ELR (cell line): ENCODE data around the gene SMARCD2.

Experiments used
- DNase-seq: peaks from one replicate; pipeline ENCODE4 v3.0.0-alpha.2; 2015; ENCODE audit warnings: low read depth

SMARCD2 gene

DNA sequence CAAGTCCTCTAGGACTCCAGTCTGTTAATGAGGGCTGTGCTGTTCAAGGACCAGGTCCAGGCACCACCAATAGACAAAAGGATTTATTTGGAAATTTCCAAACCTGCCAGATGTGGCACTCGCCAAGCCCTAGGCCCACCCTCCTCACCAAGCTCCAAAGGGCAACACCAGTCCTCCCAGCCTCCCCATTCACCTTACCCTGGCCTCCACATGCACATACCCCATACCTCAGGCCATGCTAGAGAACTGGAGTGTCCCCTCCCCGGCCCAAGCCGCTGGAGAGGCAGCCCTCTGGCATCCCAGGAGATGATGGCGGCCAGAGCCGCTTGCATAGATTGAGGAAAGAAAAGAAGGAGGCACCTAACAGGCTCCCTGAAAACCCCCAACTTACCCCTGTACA lies 10.5 kb downstream of the SMARCD2 start:
- no peak for DNase-seq

DNA sequence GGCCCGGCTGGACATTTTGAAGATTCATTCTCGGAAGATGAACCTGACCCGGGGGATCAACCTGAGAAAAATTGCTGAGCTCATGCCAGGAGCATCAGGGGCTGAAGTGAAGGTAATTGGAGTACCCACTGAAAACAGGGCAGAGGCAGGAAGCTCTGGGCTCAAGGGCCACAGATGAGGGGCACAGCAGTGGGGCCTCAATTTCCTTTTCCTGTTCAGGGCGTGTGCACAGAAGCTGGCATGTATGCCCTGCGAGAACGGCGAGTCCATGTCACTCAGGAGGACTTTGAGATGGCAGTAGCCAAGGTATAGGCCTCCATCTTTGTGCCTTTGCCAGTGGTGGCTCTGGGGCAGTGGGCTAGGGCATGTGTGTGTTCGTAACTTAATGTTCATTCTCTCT lies 11.0 kb downstream of the SMARCD2 start:
- no peak for DNase-seq

DNA sequence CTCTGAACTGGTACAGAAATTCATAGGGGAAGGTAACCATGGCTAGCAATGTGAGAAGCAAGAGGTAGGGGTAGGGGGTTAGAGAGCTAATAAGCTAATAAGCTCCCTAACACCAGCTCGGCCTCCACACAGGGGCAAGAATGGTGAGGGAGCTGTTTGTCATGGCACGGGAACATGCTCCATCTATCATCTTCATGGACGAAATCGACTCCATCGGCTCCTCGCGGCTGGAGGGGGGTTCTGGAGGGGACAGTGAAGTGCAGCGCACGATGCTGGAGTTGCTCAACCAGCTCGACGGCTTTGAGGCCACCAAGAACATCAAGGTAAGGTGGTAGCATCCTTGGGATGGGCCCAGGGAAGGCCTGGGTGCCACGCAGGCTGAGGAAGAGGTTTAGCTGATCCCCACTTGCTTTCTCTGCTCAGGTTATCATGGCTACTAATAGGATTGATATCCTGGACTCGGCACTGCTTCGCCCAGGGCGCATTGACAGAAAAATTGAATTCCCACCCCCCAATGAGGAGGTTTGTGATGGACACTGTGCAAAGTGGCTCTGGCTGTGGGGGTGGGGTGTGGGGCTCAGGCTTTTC lies 11.5 kb downstream of the SMARCD2 start:
- no peak for DNase-seq

DNA sequence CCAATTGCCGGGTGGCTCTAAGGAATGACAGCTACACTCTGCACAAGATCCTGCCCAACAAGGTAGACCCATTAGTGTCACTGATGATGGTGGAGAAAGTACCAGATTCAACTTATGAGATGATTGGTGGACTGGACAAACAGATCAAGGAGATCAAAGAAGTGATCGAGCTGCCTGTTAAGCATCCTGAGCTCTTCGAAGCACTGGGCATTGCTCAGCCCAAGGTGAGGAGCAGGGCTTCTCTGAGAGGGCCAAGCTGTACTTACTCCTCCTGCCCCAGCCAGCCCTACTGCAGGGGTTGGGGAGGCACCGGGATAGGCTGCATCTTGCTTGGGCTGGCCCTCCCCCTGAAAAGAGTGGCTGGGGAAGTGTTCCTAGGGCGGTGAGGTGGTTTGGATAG lies 12.2 kb downstream of the SMARCD2 start:
- DNase-seq, result no peak

DNA sequence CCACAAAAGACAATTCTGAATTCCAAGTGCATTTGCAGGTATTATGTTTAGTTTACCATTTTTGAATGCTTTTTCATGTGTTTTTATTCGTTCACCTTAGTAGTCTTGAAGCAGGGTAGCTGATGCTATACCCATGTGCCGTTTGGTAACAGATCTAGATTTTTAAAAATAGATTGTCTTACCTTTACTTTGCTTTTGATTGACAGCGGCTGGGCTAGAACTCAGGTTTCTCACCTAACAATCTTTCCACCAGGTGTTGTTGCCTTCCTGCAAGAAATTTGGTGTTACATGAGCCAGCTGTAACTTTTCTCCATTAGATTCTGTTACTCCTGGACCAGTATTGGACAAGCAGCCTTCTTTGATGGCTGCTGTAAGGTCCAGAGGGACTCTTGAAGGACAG lies 13.5 kb downstream of the SMARCD2 start:
- DNase-seq, result no peak

DNA sequence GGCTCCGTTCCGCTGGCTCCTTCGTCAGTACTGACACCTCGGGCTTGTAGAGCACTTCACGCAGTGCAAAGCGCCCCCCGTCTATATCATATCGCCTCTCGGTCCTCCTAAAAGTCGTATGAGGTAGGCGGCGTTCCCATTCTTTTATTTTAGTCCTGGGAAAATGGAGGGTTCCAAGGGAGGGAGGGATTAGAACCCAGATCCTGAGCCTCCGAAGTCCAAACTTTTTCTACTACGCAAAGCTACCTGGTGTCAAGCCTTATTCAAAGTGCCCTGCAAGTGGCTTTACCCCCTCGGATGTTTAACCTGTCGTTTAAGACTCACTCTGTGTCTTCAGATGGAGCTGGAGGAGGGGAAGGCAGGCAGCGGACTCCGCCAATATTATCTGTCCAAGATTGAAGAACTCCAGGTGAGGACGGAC lies 14.7 kb downstream of the SMARCD2 start:
- DNase-seq, result peak; percentile 31

DNA sequence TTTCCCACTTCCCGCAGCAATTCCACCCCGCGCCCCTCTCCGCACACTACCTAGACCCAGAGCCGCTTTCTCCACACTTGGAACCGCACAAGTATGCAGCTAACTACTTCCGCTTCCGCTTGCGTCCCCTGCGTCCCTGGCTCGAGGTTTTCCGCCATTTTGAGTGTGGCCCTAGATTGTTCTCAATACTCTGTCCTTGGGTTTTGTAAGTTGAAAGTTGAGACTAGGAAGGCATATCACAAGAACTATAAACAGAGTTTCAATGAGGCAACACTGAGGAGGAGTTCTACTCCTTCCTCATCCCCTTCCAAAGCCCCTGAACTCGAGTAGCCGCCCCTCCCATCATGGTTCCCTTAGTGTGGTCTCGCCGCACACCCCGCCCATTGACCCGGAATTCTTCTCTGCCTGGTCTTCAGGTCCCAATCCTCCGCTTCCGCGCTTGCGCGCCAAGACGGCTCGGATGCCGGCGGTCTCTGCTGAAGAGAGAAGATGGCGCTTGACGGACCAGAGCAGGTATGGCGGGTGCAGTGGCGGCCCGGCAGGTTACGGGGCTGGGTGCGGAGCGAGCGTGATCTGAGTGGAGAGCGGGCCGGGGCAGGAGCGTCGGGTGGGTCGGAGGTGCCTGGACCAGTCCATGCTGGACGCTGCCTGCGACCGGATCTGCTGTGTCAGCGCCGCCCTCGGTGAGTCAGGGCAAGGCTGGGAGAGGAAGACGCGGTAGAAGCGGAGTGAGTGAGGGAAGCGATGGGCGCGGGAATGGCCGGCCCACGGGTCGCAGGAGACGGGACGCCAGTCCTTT lies 15.3 kb downstream of the SMARCD2 start, which contains the start of the genes FTSJ3 and PSMC5:
FTSJ3 (minus strand) TSS at position 662 of the 799 bp plus-strand sequence. CDS start 761 bp downstream, outside the sequence.
PSMC5 (plus strand) TSS at position 430 of the 799 bp plus-strand sequence; CDS start at position 490, 60 bp downstream.
- peak; percentile 98 for DNase-seq

DNA sequence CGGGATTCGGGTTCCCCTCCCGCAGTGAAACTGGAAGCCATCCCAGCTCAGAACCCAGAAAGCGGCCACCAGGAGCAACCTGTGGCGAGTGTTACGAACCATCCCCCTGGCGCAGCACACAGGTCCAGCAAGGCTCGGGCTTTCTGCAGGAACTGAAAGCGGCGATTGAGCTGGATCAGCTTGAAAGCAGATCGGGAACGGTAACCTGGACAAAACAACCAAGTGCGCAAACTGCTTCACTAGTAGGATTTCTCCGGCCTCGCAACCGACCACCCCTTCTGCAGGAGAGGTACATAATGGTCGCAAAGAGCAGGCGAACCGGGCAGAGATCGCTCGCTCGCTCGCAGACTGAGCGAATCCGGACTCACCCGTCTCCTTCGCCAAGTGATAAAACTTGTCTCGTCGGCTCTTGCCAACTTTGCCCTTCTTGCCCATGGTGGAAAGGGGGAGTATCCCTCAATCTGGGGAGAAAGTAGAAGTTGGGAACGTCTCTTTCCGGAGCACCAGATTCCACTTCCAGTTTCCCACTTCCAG lies 15.9 kb downstream of the SMARCD2 start:
- DNase-seq, result peak; percentile 64

DNA sequence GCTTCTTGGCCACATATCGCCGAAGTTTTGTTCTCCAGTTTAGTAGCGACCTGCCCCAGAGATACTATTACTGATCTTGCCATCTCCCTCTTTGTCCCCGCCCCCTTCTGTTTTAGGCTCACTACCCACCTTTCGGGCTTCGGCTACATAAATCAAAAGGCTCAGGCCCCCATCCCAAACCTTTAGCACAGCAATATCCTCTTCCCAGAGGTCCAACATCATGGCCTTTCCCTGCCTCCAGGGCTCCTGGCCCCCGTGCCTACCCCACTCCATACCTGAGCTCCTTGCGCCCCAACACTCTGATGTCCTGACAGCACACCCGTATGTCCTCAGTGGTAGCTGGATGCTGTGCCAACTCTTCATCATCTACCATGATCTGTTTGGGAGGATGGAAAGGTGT lies 18.1 kb downstream of the SMARCD2 start:
- DNase-seq, result no peak

DNA sequence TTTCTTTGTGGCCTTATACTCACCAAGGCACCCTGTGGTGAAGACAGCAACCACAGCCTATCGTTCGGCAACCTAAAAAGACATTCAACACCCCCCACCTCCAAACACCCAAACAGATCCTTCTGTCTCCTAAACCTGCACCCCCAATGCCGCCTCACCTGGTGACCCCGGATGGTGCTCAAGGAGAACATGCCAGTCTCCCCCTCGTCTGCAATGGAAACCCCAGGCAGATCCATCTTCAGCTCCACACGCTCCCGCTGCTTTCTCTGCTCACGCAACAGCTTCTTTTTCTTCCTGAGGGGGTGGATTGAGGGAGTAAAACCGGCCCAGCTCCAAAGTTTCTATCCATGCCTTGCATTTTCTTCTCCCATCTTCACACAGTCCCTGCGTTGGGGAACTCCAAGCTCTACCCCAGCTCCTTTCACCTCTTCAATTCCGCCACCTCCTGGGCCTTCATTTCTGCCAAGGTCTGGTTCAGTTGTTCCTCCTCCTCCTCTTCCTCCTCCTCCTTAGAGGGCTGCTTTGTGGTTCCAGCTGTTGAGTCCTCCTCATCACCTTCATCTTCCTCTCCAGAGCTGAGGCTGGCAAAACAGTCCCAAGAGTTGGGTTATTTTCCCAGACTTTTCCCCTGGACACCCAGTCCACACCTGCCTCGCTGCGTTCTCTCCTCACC lies 18.7 kb downstream of the SMARCD2 start:
- DNase-seq, result no peak

DNA sequence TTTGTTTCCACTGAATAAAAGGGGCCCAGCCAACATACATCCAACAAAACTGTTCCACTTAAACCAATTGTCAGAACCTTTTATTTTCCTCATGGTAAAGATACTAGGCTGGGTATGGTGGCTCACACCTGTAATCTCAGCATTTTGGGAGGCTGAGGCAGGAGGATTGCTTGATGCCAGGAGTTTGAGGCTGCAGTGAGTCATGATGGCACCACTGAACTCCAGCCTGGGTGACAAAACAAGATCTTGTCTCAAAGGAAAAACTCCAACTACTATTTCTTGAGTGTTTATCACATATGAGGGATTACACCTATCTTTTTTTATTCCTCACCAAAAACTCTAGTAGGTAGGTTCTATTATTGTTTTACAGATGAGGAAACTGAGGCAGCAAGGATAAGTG lies 19.9 kb downstream of the SMARCD2 start:
- no peak for DNase-seq

DNA sequence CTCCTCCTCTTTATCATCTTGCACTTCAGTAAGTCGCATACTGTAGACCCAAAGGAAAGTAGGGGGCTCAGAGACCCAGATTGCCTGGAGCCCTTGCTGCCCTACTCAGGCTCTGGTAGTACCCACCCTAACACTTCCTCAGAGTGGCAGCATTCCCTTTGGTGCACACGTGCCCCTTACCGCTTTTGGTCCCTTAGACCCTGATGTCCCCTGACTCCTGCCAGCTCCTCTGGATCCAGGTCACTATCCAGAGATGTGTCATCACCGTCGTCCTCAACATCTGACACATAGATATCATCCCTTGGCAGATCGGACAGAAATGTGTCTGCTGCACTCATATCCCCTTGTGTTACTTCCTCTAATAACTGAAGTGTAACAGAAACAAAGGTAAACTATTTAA lies 20.7 kb downstream of the SMARCD2 start:
- DNase-seq, result no peak

DNA sequence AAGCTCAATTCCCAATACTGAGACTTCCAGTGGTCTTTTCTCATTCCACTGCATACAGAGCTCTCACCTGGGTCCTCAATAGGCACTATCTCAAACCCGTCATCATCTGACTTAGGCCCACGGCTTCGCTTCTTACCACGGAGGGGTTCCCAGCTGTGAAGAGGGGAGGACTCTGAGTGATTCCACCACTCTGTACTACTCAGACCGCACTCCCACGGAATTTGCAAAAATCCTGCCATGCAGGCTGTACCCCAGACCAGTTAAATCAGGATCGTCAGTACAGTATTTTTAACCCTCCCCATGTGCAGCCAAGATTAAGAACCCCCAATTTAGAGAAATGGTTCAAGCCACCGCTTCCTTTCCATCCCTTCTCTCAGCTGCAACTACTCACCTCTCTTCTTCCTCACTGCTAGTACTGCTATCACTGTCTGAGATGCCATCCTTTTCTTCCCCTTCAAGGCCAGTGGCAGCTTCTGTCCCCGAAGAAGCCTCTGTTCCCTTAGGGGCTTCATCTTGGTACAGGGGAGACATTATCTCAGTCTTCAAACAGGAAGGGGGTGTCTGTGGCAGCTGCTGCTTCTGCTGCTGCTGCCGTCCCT lies 21.4 kb downstream of the SMARCD2 start:
- no peak for DNase-seq

DNA sequence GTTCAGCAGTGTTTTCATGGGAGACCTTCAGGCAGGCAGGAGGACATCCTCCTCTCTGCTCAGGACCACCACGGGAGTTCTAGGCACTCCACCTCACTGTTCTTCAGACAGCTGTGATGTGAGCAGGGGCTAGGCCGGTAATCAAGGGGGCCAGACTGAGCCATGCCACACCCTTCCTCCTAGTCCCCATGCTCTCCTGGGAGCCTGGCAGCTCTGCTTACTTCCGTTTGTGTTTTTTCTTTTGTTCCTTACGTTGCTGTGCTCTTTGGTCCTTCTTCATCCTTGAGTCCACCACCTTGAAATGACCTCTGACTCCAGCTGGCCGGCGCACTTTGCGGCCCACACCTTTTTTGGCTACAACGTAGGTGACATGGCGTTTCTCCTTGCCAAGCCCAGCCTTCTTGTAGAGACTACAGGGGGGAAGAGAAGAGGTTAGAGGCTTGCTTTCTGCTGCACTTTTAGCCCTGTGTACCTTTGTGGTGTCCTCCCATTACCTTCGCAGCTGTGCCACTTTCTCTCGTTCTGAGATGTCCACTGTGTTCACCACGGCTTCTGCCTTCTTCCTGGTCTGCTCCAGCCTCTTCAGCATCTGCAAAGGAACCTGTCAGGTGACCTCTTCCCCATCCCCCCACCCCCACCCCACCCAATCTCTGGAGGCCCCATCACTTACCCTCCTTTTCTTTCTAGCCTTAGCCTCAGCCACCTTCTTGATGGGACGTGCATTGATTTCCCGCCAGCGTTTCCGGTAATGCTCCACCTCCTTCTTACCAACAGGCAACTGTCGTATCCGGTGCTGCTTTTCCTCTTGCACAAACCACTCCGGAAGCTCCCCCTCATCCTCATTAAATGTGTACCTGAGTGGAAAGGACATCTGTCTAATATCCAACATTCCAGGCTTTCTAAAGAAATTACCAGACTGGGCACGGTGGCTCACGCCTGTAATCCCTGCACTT lies 22.6 kb downstream of the SMARCD2 start:
- no peak for DNase-seq

DNA sequence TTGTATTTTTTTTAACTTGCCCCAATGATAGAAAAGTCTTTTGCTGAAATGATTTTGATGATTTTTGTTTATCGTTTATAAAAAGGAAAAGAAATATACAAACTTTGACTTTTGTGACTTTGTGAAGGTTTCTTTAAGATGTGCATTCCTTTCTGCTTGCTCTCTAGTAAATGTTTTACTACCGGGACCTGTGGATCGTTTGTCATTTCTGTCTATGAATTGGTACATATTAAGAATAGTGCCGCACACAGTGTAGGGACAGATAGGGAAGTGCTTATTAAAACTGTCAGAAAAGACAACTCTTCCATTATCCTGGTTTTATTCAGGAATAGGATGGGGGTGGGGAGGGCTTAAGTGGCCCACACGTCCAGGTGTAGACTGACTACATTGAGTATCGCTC lies 23.4 kb downstream of the SMARCD2 start:
- DNase-seq, result no peak

DNA sequence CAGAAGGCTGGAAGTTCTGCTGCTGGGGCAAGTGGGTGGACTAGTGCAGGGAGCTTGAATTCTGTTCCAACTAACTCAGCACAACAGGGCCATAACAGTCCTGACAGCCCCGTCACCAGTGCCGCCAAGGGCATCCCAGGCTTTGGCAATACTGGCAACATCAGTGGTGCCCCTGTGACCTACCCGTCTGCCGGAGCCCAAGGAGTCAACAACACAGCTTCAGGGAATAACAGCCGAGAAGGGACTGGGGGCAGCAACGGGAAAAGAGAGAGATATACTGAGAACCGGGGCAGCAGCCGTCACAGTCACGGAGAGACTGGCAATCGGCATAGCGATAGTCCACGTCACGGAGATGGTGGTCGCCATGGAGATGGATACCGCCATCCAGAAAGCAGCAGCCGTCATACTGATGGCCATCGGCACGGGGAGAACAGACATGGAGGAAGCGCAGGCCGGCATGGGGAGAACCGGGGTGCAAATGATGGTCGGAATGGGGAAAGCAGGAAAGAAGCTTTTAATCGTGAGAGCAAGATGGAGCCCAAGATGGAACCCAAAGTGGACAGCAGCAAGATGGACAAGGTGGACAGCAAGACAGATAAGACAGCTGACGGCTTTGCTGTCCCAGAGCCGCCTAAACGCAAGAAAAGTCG lies 24.6 kb downstream of the SMARCD2 start:
- DNase-seq, result no peak

DNA sequence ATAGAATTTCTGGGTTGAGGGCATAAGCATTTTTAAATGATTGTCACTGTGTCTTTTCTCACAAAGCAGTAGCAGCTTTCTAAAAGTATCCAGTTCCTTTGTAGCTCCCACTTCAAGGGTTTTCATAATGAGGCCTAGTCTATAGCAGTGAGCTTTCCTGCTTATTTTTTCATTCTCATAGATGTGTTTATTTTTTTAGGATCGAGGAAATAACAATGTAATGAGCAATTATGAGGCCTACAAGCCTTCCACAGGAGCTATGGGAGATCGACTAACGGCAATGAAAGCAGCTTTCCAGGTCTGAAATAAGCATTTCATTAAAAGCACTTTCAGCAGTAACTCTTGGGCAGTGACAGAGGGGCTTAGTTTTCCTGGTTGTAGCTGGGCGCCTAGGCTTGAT lies 25.8 kb downstream of the SMARCD2 start:
- DNase-seq, result peak; percentile 72

DNA sequence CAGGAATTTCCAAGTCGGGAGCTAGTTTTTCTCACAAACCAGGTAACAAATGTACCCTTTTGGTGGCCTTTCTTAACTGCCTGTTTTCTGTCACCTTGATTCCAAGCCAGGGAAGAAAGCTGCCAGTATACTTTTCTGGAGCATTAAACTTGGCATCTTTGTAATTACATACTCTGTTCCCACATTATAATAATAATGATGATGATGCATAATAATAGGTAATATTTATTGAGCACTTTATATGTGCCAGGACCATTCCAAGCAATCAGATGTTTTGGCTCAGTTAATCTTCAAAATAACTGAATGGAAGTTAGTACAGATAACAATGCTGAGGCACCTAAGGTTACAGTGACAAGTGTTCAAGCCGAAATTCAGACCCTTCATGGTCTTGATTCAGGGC lies 26.4 kb downstream of the SMARCD2 start:
- DNase-seq, result no peak

DNA sequence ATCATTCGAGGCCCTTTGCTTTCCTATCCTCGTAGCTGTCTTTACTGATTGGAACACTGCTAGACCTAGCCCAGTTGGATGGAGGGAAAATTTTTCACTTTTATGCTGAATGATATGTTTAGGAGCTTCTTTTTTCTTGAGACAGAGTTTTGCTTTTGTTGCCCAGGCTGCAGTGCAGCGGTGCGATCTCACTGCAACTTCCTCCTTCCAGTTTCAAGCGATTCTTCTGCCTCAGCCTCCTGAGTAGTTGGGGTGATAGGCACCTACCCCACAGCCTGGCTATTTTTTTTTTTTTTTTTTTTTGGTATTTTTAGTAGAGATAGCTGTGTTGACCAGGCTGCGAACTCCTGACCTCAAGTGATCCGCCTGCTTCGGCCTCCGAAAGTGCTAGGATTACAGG lies 32.5 kb downstream of the SMARCD2 start:
- no peak for DNase-seq

DNA sequence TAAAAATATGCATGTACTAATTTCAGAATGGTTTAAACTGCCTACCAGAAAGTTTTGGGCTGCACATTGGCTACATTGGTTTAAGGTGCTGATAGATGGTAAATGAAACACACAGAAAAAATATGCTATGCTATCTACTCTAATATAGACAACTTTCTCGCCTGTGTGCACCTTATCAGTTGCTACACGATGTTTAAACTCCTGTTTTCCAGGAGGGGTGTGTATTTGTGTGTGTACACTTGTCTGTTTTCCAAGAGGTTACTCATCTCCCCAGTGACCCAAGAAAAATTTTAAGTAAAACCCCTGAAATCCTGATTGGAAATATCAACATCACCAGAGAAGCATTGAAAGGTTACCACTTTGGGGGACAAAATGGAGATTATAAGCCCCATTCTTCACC lies 36.9 kb downstream of the SMARCD2 start:
- no peak for DNase-seq

DNA sequence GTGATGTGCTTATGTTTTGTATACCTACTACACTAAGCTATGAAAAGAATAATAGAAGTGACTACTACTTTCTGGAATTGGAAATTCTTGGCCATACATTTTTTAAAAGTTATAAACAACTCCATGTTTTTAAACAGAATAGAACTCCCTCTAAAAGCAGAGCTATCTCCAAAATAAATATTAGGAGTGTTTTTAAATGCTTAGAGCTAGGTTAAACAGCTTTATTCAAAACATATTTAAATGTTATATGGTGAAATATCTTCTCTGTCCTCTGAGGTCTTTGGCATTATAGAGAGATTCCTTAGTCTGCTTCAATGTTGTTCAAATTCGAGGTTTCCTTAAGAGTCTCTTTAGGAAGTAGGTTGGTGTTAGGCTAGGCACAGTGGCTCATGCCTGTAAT lies 38.2 kb downstream of the SMARCD2 start:
- DNase-seq, result no peak
